Ectodermal cell (in vitro differentiated cells): Measurements from ENCODE around the gene FSTL4.

Experiments
- H3K27ac ChIP-seq: 2 replicates; pipeline ENCODE4 v1.7.0; 2013; ENCODE audit warnings: mild to moderate bottlenecking, low read depth, low read length; ENCODE audit not compliant: insufficient read depth, poor library complexity, severe bottlenecking
- H3K27me3 ChIP-seq: 2 replicates; pipeline ENCODE4 v1.7.0; 2013; ENCODE audit warnings: mild to moderate bottlenecking, low read length; ENCODE audit not compliant: insufficient read depth, control insufficient read depth, poor library complexity, severe bottlenecking
- H3K36me3 ChIP-seq: one replicate; pipeline ENCODE4 v1.7.0; 2013; ENCODE audit warnings: low read length; ENCODE audit not compliant: control insufficient read depth, insufficient read depth
- H3K4me1 ChIP-seq: one replicate; pipeline ENCODE4 v1.7.0; 2013; ENCODE audit warnings: low read length; ENCODE audit not compliant: control insufficient read depth, insufficient read depth
- H3K4me3 ChIP-seq: 2 replicates; pipeline ENCODE4 v1.7.0; 2013; ENCODE audit warnings: low read depth, low read length, control low read depth; ENCODE audit not compliant: insufficient read depth
- H3K9me3 ChIP-seq: 2 replicates; pipeline ENCODE4 v1.7.0; 2013; ENCODE audit warnings: mild to moderate bottlenecking, low read length, moderate library complexity; ENCODE audit not compliant: control insufficient read depth
- WGBS, 2 experiments: methylation state at CpG; one replicate each; pipeline ENCODE4 v1.1.7; 2013; ENCODE audit warnings: missing lambda C conversion rate in 2 of 2; 5-methylcytosine and 5-hydroxymethylcytosine counted together

FSTL4 gene

DNA sequence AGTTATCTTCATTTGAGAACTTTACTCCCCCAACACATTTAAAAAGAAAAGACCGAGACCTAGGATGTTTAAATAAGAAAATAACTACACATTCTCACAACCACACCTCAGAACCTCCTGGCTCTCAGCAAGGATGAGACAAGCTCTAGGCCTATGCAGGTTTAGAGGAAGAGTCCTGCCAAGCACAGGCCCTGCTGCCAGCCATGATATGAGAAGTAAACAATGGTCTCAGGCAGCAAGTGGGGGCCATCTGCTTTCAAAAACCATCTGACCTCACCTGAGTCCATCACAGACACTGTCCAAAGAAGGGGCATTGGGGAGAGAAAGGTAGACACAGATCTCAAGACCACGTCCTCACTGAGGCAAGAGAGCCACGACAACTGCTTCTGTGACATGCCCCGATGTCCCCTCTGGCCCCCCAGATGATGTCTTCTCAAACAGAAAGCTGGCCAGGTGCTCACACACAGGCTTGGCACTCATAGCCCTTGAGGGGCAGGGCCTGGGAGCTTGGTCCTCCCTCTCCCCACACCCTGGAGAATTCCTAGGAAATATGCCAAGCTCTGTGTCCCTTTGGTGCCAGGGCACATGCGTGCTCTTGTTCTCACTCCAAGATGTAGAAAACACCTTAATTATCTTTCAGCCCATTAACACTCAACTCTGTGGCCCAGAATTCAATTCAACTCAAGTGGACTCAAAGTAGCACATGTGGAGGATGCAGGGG is 150.4 kb downstream of the FSTL4 start:
- Histone ChIP-seq H3K9me3 (no peaks in the 10 kb centered on the region), H3K4me3 (no peak overlapping the region), H3K27ac (no peak overlapping the region), H3K27me3 (no peaks in the 10 kb centered on the region), H3K36me3 (no peaks in the 10 kb centered on the region), H3K4me1 (peaks cover 8% of the 10 kb centered on the region)
- WGBS, 2 experiments, result 93 to 94% methylated on average over 5 of the region's 5 CpGs

DNA sequence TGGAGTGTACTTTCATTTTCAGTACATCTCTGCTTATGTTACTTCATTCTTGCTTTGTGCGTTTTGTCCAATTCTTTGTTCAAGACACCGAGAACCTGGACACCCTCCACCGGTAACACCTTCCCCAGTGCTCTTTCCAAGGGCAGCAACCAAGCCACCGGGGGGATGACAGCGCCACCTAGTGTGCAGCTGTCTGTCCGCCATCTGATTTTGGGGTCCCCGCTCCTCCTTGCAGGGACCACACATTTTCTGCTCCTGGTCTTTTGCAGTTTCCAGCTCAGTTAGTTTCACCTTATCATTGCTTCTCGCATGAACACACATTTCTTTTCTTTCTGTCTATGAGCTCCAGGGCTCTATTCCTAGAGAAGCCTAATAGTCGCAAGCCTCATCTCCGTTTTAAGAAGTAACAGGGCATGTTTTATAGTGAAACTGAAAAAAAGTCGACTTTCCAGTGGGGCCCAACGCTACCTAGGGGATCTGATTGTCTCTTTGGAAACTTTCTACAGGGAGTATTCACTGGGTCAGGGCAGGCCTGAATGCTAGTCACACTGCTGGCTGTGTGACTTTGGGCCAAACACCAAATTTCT is 152.1 kb downstream of the FSTL4 start:
- H3K27me3 ChIP-seq, result no peaks in the 10 kb centered on the region
- H3K27ac ChIP-seq, result no peak overlapping the region
- H3K4me3 ChIP-seq, result no peak overlapping the region
- WGBS, 2 experiments, result 54 to 58% methylated on average over 12 of the region's 12 CpGs
- H3K4me1 ChIP-seq, result peaks cover 10% of the 10 kb centered on the region
- no peaks in the 10 kb centered on the region for H3K36me3 ChIP-seq
- H3K9me3 ChIP-seq, result no peaks in the 10 kb centered on the region

DNA sequence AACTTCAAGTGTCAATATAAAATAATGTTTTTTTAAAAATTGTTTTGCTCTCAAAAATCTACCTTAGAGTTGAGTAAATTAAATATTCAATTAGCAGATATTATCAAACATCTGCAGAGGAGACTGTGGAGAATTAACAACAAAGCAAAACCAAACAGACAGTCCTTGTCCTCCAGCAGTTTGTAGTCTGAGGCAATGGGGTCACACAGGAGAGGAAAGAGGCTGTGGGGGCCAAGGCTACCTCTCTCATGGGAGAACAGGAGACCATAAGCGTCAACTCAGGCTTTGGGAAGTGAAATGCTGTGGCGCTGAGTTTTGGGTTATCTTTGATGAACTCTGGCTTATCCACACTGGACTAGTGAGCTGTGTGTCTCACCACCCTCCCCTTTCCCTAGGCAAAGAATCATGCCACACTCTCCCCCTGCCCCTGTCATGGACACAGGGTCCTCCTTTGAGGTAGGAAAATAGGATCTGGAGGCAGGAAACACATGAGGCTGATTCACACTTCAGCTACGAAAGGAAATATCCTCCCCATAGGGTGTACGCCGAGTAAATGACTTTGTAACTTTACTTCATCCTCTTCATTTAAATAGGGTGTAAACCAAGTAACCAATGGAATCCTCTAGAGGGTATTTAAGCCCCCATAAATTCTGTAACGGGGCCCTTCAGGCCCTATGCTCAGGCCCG is 152.7 kb downstream of the FSTL4 start:
- Histone ChIP-seq H3K27me3 (no peaks in the 10 kb centered on the region), H3K27ac (no peak overlapping the region), H3K36me3 (no peaks in the 10 kb centered on the region), H3K9me3 (no peaks in the 10 kb centered on the region), H3K4me1 (peaks cover 10% of the 10 kb centered on the region), H3K4me3 (no peak overlapping the region)
- 87 to 95% methylated on average over 7 of the region's 7 CpGs for WGBS, 2 experiments

DNA sequence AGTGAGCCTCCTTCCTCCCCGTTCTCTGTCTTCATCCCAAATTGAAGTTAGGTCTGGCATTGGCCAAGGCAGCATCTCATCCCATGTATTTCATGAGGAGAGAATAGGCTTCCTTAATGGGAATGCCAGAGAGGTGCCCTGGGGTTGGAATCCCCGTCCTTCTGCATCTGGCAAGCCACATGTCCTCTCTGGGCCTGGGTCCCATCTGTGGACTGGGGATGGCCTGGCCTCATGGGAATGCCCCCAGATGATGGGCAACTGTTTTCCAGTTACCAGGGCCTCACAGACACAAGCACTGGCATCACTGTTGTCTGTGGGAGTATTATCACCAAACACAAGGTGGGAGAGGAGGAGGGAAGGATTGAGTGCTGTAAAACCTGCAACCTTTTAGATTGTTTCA is 153.9 kb downstream of the FSTL4 start:
- no peaks in the 10 kb centered on the region for H3K27me3 ChIP-seq
- 91 to 98% methylated on average over 2 of the region's 2 CpGs for WGBS, 2 experiments

DNA sequence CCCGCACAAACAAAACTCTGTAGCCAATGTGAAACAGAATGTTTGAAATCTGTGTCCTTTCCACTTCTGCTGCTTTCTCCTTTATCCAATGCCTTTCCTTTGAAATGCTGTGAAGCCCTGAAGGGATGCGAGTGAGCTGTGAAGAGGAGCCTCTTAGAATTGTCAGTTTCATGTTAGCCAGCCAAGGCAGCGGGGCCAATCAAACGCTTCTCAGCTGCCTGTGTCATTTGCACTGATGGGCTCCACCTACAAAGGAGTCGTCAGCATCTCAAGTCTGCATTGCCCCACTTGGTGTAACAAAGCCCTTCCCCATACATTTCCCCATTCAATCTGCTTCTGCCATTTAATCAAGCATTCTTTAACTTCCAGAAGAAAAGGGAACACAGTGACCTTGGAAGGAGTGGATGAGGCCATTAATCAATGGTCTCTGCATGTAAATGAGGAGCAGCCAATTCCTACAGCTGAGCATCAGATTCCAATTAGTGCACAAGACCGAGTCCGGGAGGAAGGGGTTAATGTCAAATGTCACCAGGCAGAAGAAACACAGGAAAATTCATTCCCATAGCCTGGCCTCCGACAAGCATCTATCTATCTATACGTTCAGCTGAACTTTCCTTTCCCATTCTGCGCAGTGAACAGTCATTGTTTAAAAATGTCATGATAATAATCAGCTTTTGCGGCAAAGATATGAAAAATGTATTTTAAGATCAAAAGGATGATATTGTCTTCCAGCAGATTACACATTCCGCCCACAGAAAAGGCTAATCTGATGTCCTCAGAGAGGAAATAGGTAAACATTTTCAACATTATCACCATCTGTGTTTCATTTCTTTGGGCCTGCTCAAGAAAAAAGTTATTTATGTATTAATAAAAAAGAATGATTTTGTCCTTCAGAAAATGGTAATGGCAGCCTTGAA is 154.6 kb downstream of the FSTL4 start:
- Histone ChIP-seq H3K36me3 (no peaks in the 10 kb centered on the region), H3K27me3 (no peaks in the 10 kb centered on the region), H3K4me1 (peaks cover 10% of the 10 kb centered on the region), H3K4me3 (no peak overlapping the region), H3K27ac (no peak overlapping the region), H3K9me3 (no peaks in the 10 kb centered on the region)
- WGBS, 2 experiments, result 86 to 88% methylated on average over 12 of the region's 12 CpGs

More for the DNA sequence above, 153.9 kb downstream of the FSTL4 start:
- no peak overlapping the region for H3K4me3 ChIP-seq
- no peaks in the 10 kb centered on the region for H3K9me3 ChIP-seq
- H3K4me1 ChIP-seq, result peaks cover 10% of the 10 kb centered on the region
- H3K27ac ChIP-seq, result no peak overlapping the region
- H3K36me3 ChIP-seq, result no peaks in the 10 kb centered on the region

DNA sequence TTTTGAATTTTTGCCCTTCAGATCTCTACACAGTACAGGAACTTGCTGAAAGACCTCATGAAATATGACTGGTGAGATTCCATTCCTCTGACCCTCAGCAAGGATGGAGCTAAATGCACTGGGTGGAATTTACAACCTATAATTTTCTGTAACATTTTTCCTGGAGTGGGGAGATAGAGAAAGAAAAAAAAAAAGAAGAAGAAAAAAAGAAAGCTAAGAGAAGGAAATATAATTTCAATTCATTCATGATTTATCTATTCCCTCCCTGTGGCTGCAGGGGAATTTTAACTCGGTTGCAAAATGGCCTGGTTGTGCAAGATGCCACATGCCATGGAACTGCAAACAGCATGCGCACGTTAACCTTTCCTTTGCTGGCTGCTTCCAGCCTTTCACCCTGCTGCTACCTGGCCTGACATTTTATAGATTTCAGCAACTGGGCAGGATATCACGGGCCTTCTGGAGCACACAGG is 155.4 kb downstream of the FSTL4 start:
- Histone ChIP-seq H3K36me3 (no peaks in the 10 kb centered on the region), H3K9me3 (no peaks in the 10 kb centered on the region), H3K27ac (no peak overlapping the region), H3K4me1 (peaks cover 10% of the 10 kb centered on the region), H3K27me3 (no peaks in the 10 kb centered on the region), H3K4me3 (no peak overlapping the region)
- WGBS, 2 experiments, result 91% methylated on average over 4 of the region's 4 CpGs

DNA sequence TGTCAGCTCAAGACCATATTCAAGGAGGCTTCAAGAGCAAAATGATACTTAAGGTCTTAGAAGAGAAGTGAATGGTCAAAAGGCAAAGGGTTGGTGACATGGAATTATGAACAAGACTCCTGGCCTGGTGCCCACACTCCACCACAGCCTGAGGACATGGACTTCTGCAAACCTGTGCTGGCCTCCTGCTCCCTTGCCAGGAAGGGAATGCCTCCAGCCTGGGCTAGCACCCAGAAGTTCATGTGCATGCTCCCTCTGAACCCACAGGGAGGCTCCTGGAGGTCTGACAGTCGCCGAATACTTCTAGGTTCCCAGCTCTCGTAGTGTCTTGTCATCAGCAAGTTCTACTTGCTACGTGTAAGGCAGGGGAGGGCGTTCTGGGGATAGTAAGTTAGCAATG is 156.7 kb downstream of the FSTL4 start:
- Histone ChIP-seq H3K4me3 (no peak overlapping the region), H3K36me3 (no peaks in the 10 kb centered on the region), H3K4me1 (peaks cover 10% of the 10 kb centered on the region), H3K27me3 (no peaks in the 10 kb centered on the region), H3K9me3 (no peaks in the 10 kb centered on the region), H3K27ac (no peak overlapping the region)
- WGBS, 2 experiments, result 93 to 95% methylated on average over 5 of the region's 5 CpGs

DNA sequence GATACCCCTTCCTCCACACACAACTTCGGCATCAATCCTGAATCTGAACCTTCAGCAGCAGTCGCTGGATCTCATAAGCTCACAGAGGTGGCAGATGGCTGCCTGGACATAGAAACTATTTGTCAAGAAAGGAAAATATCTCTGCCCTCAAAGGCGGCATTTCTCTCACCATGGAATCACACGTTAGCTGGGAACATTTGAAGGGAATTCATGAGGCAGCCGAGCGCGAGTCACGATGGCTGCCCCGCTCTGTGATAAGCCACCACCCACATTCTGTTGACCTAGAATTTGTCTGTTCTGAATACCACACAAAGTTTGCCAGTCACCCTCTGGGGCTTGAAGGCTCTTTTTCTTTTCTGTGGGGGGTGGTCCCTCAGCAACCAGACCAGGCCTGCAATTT is 157.9 kb downstream of the FSTL4 start:
- H3K36me3 ChIP-seq, result no peaks in the 10 kb centered on the region
- 94 to 95% methylated on average over 9 of the region's 9 CpGs for WGBS, 2 experiments
- no peak overlapping the region for H3K27ac ChIP-seq
- no peak overlapping the region for H3K4me3 ChIP-seq
- no peaks in the 10 kb centered on the region for H3K9me3 ChIP-seq
- H3K27me3 ChIP-seq, result no peaks in the 10 kb centered on the region
- H3K4me1 ChIP-seq, result peaks cover 10% of the 10 kb centered on the region

DNA sequence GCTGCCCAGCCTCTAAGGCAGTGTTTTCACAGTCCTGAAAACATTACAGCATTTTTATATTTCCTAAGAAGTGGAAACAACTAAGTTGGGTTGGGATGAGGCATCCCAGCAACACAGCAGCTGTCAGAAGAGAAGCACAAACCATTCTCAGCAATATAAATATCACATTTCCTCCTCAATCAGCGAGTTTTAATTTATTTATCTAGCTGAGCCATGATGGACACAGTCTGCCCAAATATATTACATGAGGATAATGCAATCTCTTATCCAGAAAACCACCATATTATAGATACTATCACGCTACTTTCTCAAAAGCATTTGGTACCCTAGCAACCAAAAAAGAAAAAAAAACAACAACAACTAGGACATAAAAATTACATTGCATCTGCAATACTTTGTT is 158.5 kb downstream of the FSTL4 start:
- 89 to 92% methylated on average over 2 of the region's 2 CpGs for WGBS, 2 experiments
- H3K36me3 ChIP-seq, result no peaks in the 10 kb centered on the region
- no peaks in the 10 kb centered on the region for H3K9me3 ChIP-seq
- no peak overlapping the region for H3K4me3 ChIP-seq
- peaks cover 10% of the 10 kb centered on the region for H3K4me1 ChIP-seq
- H3K27me3 ChIP-seq, result no peaks in the 10 kb centered on the region
- no peak overlapping the region for H3K27ac ChIP-seq
